MM.1S (cell line): ENCODE results near the gene NDUFV2.

Experiments used
- DNase-seq: peaks from one replicate; pipeline ENCODE4 v3.0.0-alpha.2; 2015
- H2AFZ ChIP-seq: fragments of 300-600 bp; sonication (generic); 2 replicates; pipeline ENCODE4 v1.6.0; 2016; ENCODE audit warnings: antibody characterized with exemption, low read length
- H3F3A ChIP-seq: fragments of 300-600 bp; sonication (generic); 2 replicates; pipeline ENCODE4 v1.6.1; 2016; ENCODE audit warnings: mild to moderate bottlenecking, antibody characterized with exemption, low read length, moderate library complexity, mixed read lengths; ENCODE audit not compliant: insufficient read depth
- H3K27ac ChIP-seq: fragments of 300-600 bp; sonication (generic); 2 replicates; pipeline ENCODE4 v1.5.1; 2016; ENCODE audit warnings: mild to moderate bottlenecking, low read length
- H3K27me3 ChIP-seq: fragments of 300-600 bp; sonication (generic); replicated peaks from 2 replicates; pipeline ENCODE4 v1.6.0; 2016; ENCODE audit warnings: low read length; ENCODE audit not compliant: insufficient read depth
- H3K36me3 ChIP-seq: fragments of 300-600 bp; sonication (generic); replicated peaks from 2 replicates; pipeline ENCODE4 v1.6.1; 2016; ENCODE audit warnings: mild to moderate bottlenecking, low read length, mixed read lengths; ENCODE audit not compliant: insufficient read depth
- H3K4me1 ChIP-seq: fragments of 300-600 bp; sonication (generic); 2 replicates; pipeline ENCODE4 v1.6.1; 2016; ENCODE audit warnings: low read length, mixed read lengths
- H3K4me2 ChIP-seq: fragments of 300-600 bp; sonication (generic); 2 replicates; pipeline ENCODE4 v1.6.0; 2016; ENCODE audit warnings: low read depth, low read length
- H3K4me3 ChIP-seq: fragments of 300-600 bp; sonication (generic); 2 replicates; pipeline ENCODE4 v1.5.1; 2016; ENCODE audit warnings: low read length, mixed read lengths
- H3K79me2 ChIP-seq: fragments of 300-600 bp; sonication (generic); 2 replicates; pipeline ENCODE4 v1.6.1; 2016; ENCODE audit warnings: mixed run types, low read length, mixed read lengths
- H3K9ac ChIP-seq: fragments of 300-600 bp; sonication (generic); 2 replicates; pipeline ENCODE4 v1.6.1; 2016; ENCODE audit warnings: low read length, mixed read lengths
- H3K9me2 ChIP-seq: fragments of 300-600 bp; sonication (generic); replicated peaks from 2 replicates; pipeline ENCODE4 v1.6.1; 2016; ENCODE audit warnings: mild to moderate bottlenecking, low read length, mixed read lengths; ENCODE audit not compliant: insufficient read depth
- H3K9me3 ChIP-seq: fragments of 300-600 bp; sonication (generic); replicated peaks from 2 replicates; pipeline ENCODE4 v1.6.1; 2016; ENCODE audit warnings: mild to moderate bottlenecking, low read length, mixed read lengths; ENCODE audit not compliant: insufficient read depth
- H4K20me1 ChIP-seq: fragments of 300-600 bp; sonication (generic); 2 replicates; pipeline ENCODE4 v1.6.1; 2016; ENCODE audit warnings: mild to moderate bottlenecking, low read length, moderate library complexity, mixed read lengths; ENCODE audit not compliant: insufficient read depth
- CTCF ChIP-seq: fragments of 300-600 bp; sonication (generic); IDR thresholded peaks from 2 replicates; pipeline ENCODE4 v1.5.1; 2016; ENCODE audit warnings: antibody characterized with exemption, low read length, mixed read lengths
- EZH2 ChIP-seq: fragments of 300-600 bp; sonication (generic); optimal IDR thresholded peaks from 2 replicates; pipeline ENCODE3; 2017; ENCODE audit warnings: low read depth, mild to moderate bottlenecking, antibody characterized with exemption, low read length, mixed read lengths
- EZH2phosphoT487 ChIP-seq: fragments of 300-600 bp; sonication (generic); IDR thresholded peaks from 2 replicates; pipeline ENCODE4 v1.6.1; 2018; ENCODE audit warnings: antibody characterized with exemption, low read length

The NDUFV2 gene

GRCh38 chr18:9094307-9095226 is 7.9 kb upstream of the NDUFV2 start:
- Histone ChIP-seq H3K4me3 (no peak overlapping the region; the same call in 1 of the 2 replicates), H3K27ac (peak overlapping the region; percentile 14; the same call in 1 of the 2 replicates), H3K4me1 (peaks cover 18% of the 10 kb centered on the region)

GRCh38 chr18:9095297-9096006 is 7.0 kb upstream of the NDUFV2 start:
- no peaks in the 10 kb centered on the region for H3K27me3 ChIP-seq
- H3K4me2 ChIP-seq = peak overlapping the region; percentile 87
- peaks cover 18% of the 10 kb centered on the region for H3K4me1 ChIP-seq
- H3K79me2 ChIP-seq = no peaks in the 10 kb centered on the region
- peak overlapping the region; percentile 44 for H3K4me3 ChIP-seq
- peak; percentile 69 for DNase-seq
- peak overlapping the region; percentile 5; the same call in 1 of the 2 replicates for H3K9ac ChIP-seq
- no peaks in the 10 kb centered on the region for H3K9me2 ChIP-seq
- H4K20me1 ChIP-seq = no peaks in the 10 kb centered on the region
- peak overlapping the region; percentile 45 for H2AFZ ChIP-seq
- TF ChIP-seq CTCF = no peak
- no peak for TF ChIP-seq EZH2
- no peak for TF ChIP-seq EZH2phosphoT487
- no peaks in the 10 kb centered on the region for H3K9me3 ChIP-seq
- no peaks in the 10 kb centered on the region for H3K36me3 ChIP-seq
- H3F3A ChIP-seq = peaks cover 9% of the 10 kb centered on the region; the same call in 1 of the 2 replicates
- H3K27ac ChIP-seq = peak overlapping the region; percentile 14; the same call in 1 of the 2 replicates

More at GRCh38 chr18:9094307-9095226, 7.9 kb upstream of the NDUFV2 start:
- Histone ChIP-seq H3F3A (peaks cover 9% of the 10 kb centered on the region; the same call in 1 of the 2 replicates), H4K20me1 (no peaks in the 10 kb centered on the region), H3K9me2 (no peaks in the 10 kb centered on the region), H3K79me2 (no peaks in the 10 kb centered on the region), H3K9ac (peak overlapping the region; percentile 5; the same call in 1 of the 2 replicates), H3K9me3 (no peaks in the 10 kb centered on the region), H3K27me3 (no peaks in the 10 kb centered on the region), H3K36me3 (no peaks in the 10 kb centered on the region), H2AFZ (peak overlapping the region; percentile 45), H3K4me2 (peak overlapping the region; percentile 87)
- TF ChIP-seq EZH2 = no peak
- no peak for TF ChIP-seq EZH2phosphoT487
- DNase-seq = no peak

DNA sequence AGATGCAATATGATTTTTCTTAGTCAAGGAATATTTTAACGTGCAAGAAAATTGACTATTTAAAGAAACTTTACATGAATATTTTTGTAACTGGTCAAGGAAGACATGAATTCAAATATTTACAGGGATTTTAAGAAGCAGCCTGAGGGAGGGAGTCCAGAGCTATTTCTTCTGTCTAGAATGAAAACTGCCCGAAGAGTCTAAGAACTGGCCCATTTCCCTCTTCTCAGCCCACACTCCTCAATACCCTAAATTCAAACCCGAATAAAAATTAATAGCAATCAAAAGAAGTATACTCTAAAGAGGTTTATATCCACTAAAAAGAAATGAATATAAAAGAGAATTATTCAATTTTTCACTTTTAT is 6.5 kb upstream of the NDUFV2 start:
- Histone ChIP-seq H3K9ac (peak overlapping the region; percentile 5; the same call in 1 of the 2 replicates), H2AFZ (peak overlapping the region; percentile 45; the same call in 1 of the 2 replicates), H3K27ac (peak overlapping the region; percentile 14; the same call in 1 of the 2 replicates)

More for the DNA sequence above, 6.5 kb upstream of the NDUFV2 start:
- Histone ChIP-seq H3K9me3 (no peaks in the 10 kb centered on the region), H3K79me2 (no peaks in the 10 kb centered on the region), H3K4me2 (peak overlapping the region; percentile 87), H3K9me2 (no peaks in the 10 kb centered on the region), H3K36me3 (no peaks in the 10 kb centered on the region), H3K4me3 (peak overlapping the region; percentile 44), H3K4me1 (peaks cover 18% of the 10 kb centered on the region), H3F3A (peaks cover 12% of the 10 kb centered on the region), H4K20me1 (no peaks in the 10 kb centered on the region), H3K27me3 (no peaks in the 10 kb centered on the region)
- DNase-seq = no peak
- no peak for TF ChIP-seq EZH2phosphoT487
- TF ChIP-seq EZH2 = no peak
- TF ChIP-seq CTCF = no peak
